Endodermal cell (in vitro differentiated cells): Measurements from ENCODE around the gene PNMT. TPM values are rescaled to one million over a fixed set of nuclear protein-coding genes. Genes with fewer than 3 reads are reported as not detected.

ENCODE experiments used
- DNase-seq: peaks from one replicate; pipeline ENCODE4 v3.0.0-alpha.2; 2017
- H3K27ac ChIP-seq: 2 replicates; pipeline ENCODE4 v1.5.1; 2013; ENCODE audit warnings: mild to moderate bottlenecking, low read depth, low read length, moderate library complexity
- H3K27me3 ChIP-seq: 2 replicates; pipeline ENCODE4 v1.6.1; 2013; ENCODE audit warnings: mild to moderate bottlenecking, low read length, moderate library complexity; ENCODE audit not compliant: insufficient read depth, control insufficient read depth, poor library complexity, severe bottlenecking
- H3K36me3 ChIP-seq: 2 replicates; pipeline ENCODE4 v1.7.0; 2013; ENCODE audit warnings: mild to moderate bottlenecking, low read length, moderate library complexity; ENCODE audit not compliant: control insufficient read depth, insufficient read depth
- H3K4me1 ChIP-seq: one replicate; pipeline ENCODE4 v1.7.0; 2013; ENCODE audit warnings: low read length; ENCODE audit not compliant: control insufficient read depth, insufficient read depth
- H3K4me3 ChIP-seq: 2 replicates; pipeline ENCODE4 v1.5.1; 2013; ENCODE audit warnings: mild to moderate bottlenecking, low read length, moderate library complexity
- H3K9ac ChIP-seq: 2 replicates; pipeline ENCODE4 v1.6.1; 2013; ENCODE audit warnings: mild to moderate bottlenecking, low read length, moderate library complexity; ENCODE audit not compliant: poor library complexity, severe bottlenecking; ENCODE audit errors: extremely low read depth
- H3K9me3 ChIP-seq: 2 replicates; pipeline ENCODE4 v1.6.1; 2013; ENCODE audit warnings: mild to moderate bottlenecking, low read length, moderate library complexity; ENCODE audit not compliant: control insufficient read depth
- H3K27ac Mint-ChIP-seq: 2 replicates; pipeline ENCODE4 v1.8.0; 2020; ENCODE audit warnings: mixed read lengths
- H3K27me3 Mint-ChIP-seq: 2 replicates; pipeline ENCODE4 v1.8.0; 2021; ENCODE audit warnings: mild to moderate bottlenecking, mixed read lengths; ENCODE audit not compliant: insufficient read depth
- H3K36me3 Mint-ChIP-seq: 2 replicates; pipeline ENCODE4 v1.8.0; 2020; ENCODE audit warnings: low read depth, mixed read lengths
- H3K4me1 Mint-ChIP-seq: 2 replicates; pipeline ENCODE4 v1.8.0; 2020; ENCODE audit warnings: mixed read lengths
- H3K4me3 Mint-ChIP-seq: 2 replicates; pipeline ENCODE4 v1.8.0; 2020; ENCODE audit warnings: mild to moderate bottlenecking, moderate library complexity, mixed read lengths
- H3K9me3 Mint-ChIP-seq: 2 replicates; pipeline ENCODE4 v1.8.0; 2020; ENCODE audit warnings: mild to moderate bottlenecking, mixed read lengths
- CTCF ChIP-seq: fragments of 200-600 bp; sonication (generic); conservative IDR thresholded peaks from 2 replicates; pipeline ENCODE4 v1.5.0; 2021; ENCODE audit warnings: antibody characterized with exemption, mild to moderate bottlenecking
- WGBS, 2 experiments: methylation state at CpG; one replicate each; pipeline versions ENCODE4 v1.1.5 to v1.1.7; 2013; ENCODE audit warnings: missing lambda C conversion rate in 2 of 2, mixed read lengths in 1 of 2; ENCODE audit not compliant: insufficient coverage in 1 of 2, insufficient read length in 1 of 2; 5-methylcytosine and 5-hydroxymethylcytosine counted together
- total RNA-seq, 2 donors: library from RNA; stranded (reverse); fragmentation: NEBNext Ultra II Directional in 1 of 2; extraction: Animal tissue kit (Norgen Biotek cat#: 25700) in 1 of 2; gene quantifications; 2 replicates in 1 of 2; 3 replicates in 1 of 2; pipeline ENCODE4 v1.2.1, GENCODE V29; 2021

The PNMT gene
- total RNA-seq, 2 donors from 2014 or later = 0.55 to 1.0 TPM

- DNase-seq = no peak
- peaks cover 57% of the 10 kb centered on the region for H3K4me1 Mint-ChIP-seq
- Histone ChIP-seq H3K9me3 (no peaks in the 10 kb centered on the region), H3K27ac (no peak overlapping the region), H3K4me3 (peak overlapping the region; percentile 28), H3K9ac (no peak overlapping the region), H3K36me3 (peaks cover 13% of the 10 kb centered on the region), H3K27me3 (no peaks in the 10 kb centered on the region), H3K4me1 (peaks cover 13% of the 10 kb centered on the region)
- peaks cover 7% of the 10 kb centered on the region for H3K36me3 Mint-ChIP-seq
- no peak for TF ChIP-seq CTCF
- H3K27ac Mint-ChIP-seq = peak overlapping the region; percentile 30
- H3K27me3 Mint-ChIP-seq = no peaks in the 10 kb centered on the region
- H3K4me3 Mint-ChIP-seq = peak overlapping the region; percentile 10
- no peaks in the 10 kb centered on the region for H3K9me3 Mint-ChIP-seq
- 86 to 89% methylated on average over 6 to 11 of the region's 12 CpGs for WGBS, 2 experiments
Observed at GRCh38 chr17:39702901-39703893, 34.9 kb downstream of the PNMT start.

- Mint-ChIP-seq H3K36me3 (peaks cover 12% of the 10 kb centered on the region), H3K4me3 (peak overlapping the region; percentile 10), H3K9me3 (no peaks in the 10 kb centered on the region), H3K4me1 (peaks cover 55% of the 10 kb centered on the region), H3K27ac (peak overlapping the region; percentile 13), H3K27me3 (no peaks in the 10 kb centered on the region)
- H3K4me3 ChIP-seq = no peak overlapping the region
- TF ChIP-seq CTCF = no peak
- H3K27ac ChIP-seq = no peak overlapping the region
- 91 to 95% methylated on average over 2 to 5 of the region's 5 CpGs for WGBS, 2 experiments
- peaks cover 13% of the 10 kb centered on the region for H3K4me1 ChIP-seq
- peaks cover 20% of the 10 kb centered on the region for H3K36me3 ChIP-seq
- no peak for DNase-seq
- no peaks in the 10 kb centered on the region for H3K9me3 ChIP-seq
- no peak overlapping the region for H3K9ac ChIP-seq
- H3K27me3 ChIP-seq = no peaks in the 10 kb centered on the region
Observed at GRCh38 chr17:39703913-39704312, 35.7 kb downstream of the PNMT start.

GRCh38 chr17:39704821-39705551 lies 36.7 kb downstream of the PNMT start:
- no peak overlapping the region for H3K9ac ChIP-seq

More at GRCh38 chr17:39704821-39705551, 36.7 kb downstream of the PNMT start:
- H3K4me3 Mint-ChIP-seq = peak overlapping the region; percentile 25
- H3K9me3 Mint-ChIP-seq = no peaks in the 10 kb centered on the region
- WGBS, 2 experiments = 59 to 82% methylated on average over 5 to 11 of the region's 11 CpGs
- H3K27ac Mint-ChIP-seq = peak overlapping the region; percentile 84
- no peaks in the 10 kb centered on the region for H3K27me3 ChIP-seq
- no peaks in the 10 kb centered on the region for H3K27me3 Mint-ChIP-seq
- peaks cover 31% of the 10 kb centered on the region for H3K36me3 ChIP-seq
- H3K4me1 ChIP-seq = peaks cover 13% of the 10 kb centered on the region
- H3K4me3 ChIP-seq = no peak overlapping the region
- DNase-seq = peak; percentile 80
- no peaks in the 10 kb centered on the region for H3K9me3 ChIP-seq
- peak; percentile 53 for TF ChIP-seq CTCF
- H3K36me3 Mint-ChIP-seq = peaks cover 23% of the 10 kb centered on the region
- H3K4me1 Mint-ChIP-seq = peaks cover 50% of the 10 kb centered on the region
- peak overlapping the region; percentile 32 for H3K27ac ChIP-seq
